OCI-LY3 (cell line): ENCODE measurements around the gene GNAS-AS1.
"Not testable (repeated sequence)": the region's sequence is repeated elsewhere in the genome, so short reads cannot be mapped to it uniquely, and the experiment has no call there.

Experiments used
- CTCF ChIP-seq: fragments of 200-600, 300-600 bp; sonication (generic); IDR thresholded peaks from 2 replicates; pipeline ENCODE4 v1.5.1; 2014; ENCODE audit warnings: antibody characterized with exemption, low read length, low read depth
- EZH2phosphoT487 ChIP-seq: fragments of 200-600 bp; shearing (Covaris generic); IDR thresholded peaks from 2 replicates; pipeline ENCODE4 v1.6.1; 2018; ENCODE audit warnings: antibody characterized with exemption, mixed run types, low read depth

DNA sequence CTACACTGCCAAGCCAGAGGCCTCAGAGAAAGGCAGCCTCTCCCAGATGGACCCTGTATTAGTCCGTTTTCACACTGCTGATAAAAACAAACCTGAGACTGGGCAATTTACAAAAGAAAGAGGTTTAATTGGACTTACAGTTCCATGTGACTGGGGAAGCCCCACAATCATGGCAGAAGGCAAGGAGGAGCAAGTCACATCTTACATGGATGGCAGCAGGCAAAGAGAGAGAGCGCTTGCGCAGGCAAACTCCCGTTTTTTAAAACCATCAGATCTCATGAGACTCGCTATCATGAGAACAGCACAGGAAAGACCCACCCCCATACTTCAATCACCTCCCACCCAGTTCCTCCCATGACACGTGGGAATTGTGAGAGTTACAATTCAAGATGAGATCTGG is 30.2 kb downstream of the GNAS-AS1 start:
- TF ChIP-seq CTCF, EZH2phosphoT487: not testable (repeated sequence)
